ENCODE results near the gene ARL10.

GRCh38 chr5:176364765-176365350 is 429 bp upstream of the ARL10 start:
- no peak for TF ChIP-seq POLR2A (IDR thresholded peaks at IDR 0.05)
- TF ChIP-seq, protein P1, sequence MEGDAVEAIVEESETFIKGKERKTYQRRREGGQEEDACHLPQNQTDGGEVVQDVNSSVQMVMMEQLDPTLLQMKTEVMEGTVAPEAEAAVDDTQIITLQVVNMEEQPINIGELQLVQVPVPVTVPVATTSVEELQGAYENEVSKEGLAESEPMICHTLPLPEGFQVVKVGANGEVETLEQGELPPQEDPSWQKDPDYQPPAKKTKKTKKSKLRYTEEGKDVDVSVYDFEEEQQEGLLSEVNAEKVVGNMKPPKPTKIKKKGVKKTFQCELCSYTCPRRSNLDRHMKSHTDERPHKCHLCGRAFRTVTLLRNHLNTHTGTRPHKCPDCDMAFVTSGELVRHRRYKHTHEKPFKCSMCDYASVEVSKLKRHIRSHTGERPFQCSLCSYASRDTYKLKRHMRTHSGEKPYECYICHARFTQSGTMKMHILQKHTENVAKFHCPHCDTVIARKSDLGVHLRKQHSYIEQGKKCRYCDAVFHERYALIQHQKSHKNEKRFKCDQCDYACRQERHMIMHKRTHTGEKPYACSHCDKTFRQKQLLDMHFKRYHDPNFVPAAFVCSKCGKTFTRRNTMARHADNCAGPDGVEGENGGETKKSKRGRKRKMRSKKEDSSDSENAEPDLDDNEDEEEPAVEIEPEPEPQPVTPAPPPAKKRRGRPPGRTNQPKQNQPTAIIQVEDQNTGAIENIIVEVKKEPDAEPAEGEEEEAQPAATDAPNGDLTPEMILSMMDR (IDR thresholded peaks at IDR 0.05) = no peak
